ENCODE measurements around the gene ZNF71. TPM values are rescaled to one million over a fixed set of nuclear protein-coding genes. Genes with fewer than 3 reads are reported as not detected.
A peak's percentile ranks its signal among the peaks of the same experiment; 100 is the strongest.
"Not testable (repeated sequence)": the region's sequence is repeated elsewhere in the genome, so short reads cannot be mapped to it uniquely, and the experiment has no call there.

Gene ZNF71
- polyA plus RNA-seq, 1 donor, result 7.8 TPM

DNA sequence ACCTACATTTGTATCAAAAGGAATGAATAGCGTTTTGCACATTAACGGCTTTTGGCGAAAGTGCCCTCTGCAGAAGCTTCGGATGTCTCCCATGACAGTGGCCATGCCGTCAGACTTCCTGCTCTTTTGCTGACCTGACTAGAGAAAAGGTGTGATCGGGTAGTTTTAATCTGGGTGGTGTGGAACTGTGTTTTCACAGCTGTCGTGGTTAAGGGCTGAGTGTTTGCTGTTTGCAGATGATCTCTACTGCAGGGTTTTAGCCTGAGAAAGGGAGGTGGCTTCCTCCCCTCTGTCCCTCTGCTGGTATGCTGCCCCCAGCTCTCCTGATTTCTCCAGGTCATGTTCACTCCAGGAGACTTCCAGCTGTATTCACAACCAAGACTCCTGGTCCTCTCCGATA, 22.4 kb downstream of the ZNF71 start:
- DNase-seq, result no peak

GRCh38 chr19:56619121-56619520, 24.0 kb downstream of the ZNF71 start:
- peak; percentile 28 for DNase-seq

DNA sequence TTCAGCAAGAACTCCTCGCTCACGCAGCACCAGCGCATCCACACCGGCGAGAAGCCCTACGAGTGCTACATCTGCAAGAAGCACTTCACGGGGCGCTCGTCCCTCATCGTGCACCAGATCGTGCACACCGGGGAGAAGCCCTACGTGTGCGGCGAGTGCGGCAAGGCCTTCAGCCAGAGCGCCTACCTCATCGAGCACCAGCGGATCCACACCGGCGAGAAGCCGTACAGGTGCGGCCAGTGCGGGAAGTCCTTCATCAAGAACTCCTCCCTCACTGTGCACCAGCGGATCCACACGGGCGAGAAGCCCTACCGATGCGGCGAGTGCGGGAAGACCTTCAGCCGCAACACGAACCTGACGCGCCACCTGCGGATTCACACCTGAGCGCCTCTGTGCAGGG, 27.3 kb downstream of the ZNF71 start:
- DNase-seq, result no peak

DNA sequence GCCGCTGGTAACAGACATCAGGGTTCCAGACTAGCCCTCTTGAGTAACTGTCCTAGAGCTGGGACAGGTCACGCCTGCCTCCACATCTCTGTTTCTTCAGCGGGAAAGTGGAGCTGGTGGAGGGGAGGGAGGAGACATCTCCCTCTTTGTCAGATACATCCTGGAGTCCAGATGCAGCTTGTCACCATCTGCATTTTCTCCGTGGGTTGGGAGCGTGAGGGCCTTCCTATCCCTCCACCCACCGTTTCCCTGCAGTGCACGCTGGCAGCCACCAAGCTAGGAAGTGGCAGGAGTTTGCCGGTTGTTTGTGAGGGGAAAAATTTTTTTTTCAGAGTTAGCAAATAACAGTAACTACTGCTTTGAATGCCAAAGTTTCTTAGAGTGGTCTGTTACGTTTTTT, 27.9 kb downstream of the ZNF71 start:
- DNase-seq, result no peak

- DNase-seq, result no peak
Measured at GRCh38 chr19:56625708-56626107, 30.6 kb downstream of the ZNF71 start.

GRCh38 chr19:56633021-56633420, 37.9 kb downstream of the ZNF71 start:
- no peak for DNase-seq

DNA sequence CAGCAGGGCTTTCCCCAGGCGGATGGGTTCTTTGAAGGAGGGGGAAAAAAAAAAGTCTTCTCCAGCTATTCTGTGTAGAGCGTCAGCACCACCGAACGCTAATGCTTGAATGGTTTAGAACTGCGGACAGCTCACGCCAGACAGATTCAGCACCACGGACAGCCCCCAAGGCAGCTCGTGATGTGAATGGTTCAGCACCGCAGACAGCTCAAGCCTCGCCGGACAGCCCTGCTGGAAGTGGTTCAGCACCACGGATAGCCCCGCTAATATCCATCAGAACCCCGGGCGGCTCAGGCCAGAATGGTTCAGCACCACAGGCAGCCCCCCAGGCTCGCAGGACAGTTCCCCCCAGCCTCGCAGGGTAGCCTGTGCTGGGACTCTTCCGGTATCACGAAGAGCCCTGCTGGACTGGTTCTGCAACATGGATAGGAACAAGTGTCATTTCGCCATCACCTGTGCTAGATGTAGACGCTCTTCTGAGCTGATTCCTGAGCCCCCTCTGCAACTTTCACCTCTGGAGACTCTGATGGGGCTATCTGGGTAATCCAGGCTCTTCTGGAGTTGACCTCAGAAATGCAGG, 43.0 kb downstream of the ZNF71 start:
- peak; percentile 95 for DNase-seq

GRCh38 chr19:56639217-56639616, 44.1 kb downstream of the ZNF71 start:
- peak; percentile 21 for DNase-seq

DNA sequence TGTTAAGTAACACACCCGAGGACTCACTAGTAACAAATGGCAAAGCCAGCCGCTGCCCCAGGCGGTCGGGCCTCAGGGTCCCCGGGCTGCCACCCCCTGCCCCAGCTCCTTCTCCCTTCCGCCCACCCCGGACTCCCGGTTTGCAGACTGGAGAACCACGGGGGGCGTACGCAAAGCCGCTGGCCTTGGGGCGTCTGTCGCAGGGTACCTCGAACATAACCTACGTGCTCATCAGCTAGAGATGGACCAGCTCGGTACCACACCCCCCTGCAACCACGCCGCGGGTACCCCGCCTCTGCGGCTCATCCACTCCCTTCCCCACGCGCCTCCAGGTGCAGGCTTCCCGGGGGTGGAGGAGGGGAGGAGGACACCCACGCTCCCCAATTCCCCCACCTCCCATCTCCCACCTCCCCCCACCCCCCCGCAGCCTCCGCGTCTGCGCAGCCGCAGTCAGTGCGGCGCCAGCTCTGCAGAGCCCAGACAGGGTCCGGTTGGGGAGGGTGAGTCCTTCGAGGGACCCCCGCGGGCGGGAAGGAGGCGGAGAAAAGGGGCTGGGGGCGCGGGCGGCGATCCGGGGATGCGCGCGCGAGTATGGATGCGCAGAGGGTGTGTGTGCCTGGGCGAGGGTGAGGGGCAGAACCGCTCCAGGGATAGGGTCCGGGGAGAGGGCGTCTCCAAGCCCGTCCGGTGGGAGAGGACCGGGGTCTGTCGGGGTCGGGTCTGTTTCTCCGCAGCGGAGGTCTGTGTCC, 47.8 kb downstream of the ZNF71 start, which contains the start of gene SMIM17:
Gene SMIM17 (plus strand): TSS at position 449 of the 749 bp plus-strand sequence. CDS start 2,509 bp downstream, outside the sequence.
- DNase-seq, result no peak

- DNase-seq, result no peak
Measured at GRCh38 chr19:56643460-56643955, 48.4 kb downstream of the ZNF71 start.

- DNase-seq, result no peak
Measured at GRCh38 chr19:56654151-56654550, 59.0 kb downstream of the ZNF71 start.

DNA sequence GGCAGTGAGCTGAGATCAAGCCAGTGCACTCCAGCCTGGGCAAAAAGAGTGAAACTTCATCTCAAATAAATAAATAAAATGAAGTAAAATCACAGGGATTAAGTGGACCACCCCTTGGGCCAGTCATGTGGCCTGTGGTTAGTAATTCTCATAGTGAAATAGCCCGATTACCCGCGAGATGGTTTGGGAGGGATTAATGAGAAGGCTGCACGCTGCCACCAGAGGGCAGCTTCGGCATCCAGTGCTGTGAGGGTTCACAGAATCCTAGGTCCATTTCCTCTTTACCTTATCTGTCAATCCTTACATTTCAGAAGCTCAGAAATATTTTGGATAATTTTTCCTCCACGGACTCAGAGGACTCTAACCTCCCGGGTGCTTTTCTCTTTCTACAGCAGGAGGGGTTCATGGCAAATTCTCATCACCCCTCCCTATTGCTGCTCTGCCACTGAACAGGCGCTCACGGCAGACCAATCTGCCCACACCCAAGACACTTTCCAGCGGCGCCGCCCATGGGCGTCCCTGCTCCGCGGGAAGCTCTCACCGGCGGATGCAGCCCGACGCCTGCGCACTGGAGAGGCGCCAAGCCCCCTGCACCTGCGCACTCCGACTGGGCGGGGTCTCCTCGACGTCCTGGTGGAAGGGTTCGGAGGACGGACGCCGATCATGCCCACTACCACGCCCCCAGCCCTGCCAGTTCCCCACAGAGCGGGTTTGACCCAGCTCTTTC, 65.4 kb downstream of the ZNF71 start:
- DNase-seq, result no peak

DNA sequence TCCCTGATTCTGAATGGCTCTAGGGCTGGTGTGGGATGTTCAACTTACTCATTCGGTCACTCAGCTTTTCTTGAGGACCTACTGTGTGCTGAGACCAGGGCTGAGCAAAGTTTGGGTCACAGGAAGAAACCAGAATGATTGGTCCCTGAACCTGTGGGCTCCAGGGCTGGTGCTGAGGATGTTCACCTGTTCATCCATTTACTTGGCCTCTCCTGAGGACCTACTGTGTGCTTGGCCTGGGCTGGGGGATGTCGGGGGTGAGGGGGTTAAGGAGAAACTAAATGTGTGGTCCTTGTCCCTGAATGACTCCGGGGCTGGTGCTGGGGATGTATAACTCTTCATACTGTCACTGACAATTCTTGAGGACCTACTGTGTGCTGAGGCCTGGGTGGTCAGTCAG, 66.1 kb downstream of the ZNF71 start:
- DNase-seq, result no peak

DNA sequence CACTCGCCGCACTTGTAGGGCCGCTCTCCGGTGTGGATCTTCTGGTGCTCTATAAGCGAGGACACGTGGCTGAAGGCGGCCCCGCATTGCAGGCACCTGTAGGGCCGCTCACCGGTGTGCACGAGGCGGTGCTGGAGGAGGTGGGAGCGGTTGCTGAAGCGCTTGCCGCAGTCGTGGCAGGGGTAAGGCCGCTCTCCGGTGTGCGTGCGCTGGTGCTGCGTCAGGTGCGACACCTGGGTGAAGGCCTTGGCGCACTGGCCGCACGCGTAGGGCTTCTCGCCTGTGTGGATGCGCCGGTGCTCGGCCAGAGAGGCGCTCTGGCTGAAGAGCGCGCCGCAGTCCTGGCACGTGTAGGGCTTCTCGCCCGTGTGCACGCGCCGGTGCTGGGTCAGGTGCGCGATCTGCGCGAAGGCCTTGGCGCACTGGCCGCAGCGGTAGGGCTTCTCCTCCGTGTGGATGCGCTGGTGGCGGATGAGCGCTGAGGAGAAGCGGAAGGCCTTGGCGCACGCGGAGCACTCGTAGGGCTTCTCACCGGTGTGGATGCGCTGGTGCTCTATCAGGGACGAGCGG, 68.9 kb downstream of the ZNF71 start:
- no peak for DNase-seq

GRCh38 chr19:56664511-56664910, 69.4 kb downstream of the ZNF71 start:
- no peak for DNase-seq

GRCh38 chr19:56667311-56667870, 72.3 kb downstream of the ZNF71 start:
- DNase-seq, result no peak

DNA sequence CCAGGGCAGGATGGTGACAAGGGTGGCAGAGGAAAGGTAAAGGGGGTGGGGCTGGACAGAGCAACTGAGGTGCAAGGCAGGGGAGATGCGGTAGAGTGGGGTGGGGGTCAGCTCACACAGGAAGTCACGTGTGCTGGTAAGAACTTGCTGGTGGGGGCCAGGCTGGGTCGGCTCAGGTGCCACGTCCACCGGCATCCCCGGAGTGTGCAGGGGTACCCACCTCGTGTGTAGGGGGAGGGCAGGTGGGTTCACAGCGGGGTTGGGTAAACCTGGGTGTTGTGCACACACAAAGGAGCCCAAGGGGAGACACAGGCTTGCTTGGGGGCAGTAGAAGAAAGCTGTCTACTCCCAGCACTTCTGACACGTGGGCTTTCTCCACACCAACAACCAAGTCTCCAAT, 73.6 kb downstream of the ZNF71 start:
- DNase-seq, result no peak

- DNase-seq, result no peak
Measured at GRCh38 chr19:56670401-56670960, 75.4 kb downstream of the ZNF71 start.

DNA sequence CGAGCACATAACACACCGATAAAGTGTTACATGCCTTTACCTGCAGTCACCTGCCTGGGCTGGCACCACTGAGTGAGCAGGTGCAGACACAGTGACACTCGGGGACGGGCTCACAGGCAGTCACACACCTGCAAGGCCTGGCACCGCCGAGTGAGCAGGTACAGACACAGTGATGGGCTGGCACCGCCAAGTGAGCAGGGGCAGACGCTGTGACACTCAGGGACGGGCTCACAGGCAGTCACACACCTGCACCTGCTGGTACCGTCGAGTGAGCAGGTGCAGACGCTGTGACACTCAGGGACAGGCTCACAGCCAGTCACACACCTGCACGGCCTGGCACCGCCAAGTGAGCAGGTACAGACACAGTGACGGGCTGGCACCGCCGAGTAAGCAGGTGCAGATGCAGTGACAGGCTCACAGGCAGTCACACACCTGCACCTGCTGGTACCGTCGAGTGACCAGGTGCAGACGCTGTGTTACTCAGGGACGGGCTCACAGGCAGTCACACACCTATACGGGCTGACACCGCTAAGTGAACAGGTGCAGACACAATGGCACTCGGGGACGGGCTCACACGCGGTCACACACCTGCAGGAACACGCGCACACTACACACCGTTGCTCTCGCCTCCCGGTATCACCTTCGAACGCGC, 76.0 kb downstream of the ZNF71 start:
- no peak for DNase-seq

GRCh38 chr19:56671613-56671994, 76.5 kb downstream of the ZNF71 start, which contains the start of gene ZNF835:
TSS of gene ZNF835 (minus strand) at chr19:56671757. CDS start at chr19:56665198, 6,559 bp downstream.
- peak; percentile 84 for DNase-seq

- DNase-seq, result not testable (repeated sequence)
Measured at GRCh38 chr19:56672610-56673009, 77.5 kb downstream of the ZNF71 start.

Measured in left kidney (tissue), 2 donors.